Osteocyte (in vitro differentiated cells): ENCODE data around the gene EVI5L. TPM values are rescaled to one million over a fixed set of nuclear protein-coding genes. Genes with fewer than 3 reads are reported as not detected.

Experiments used
- DNase-seq: peaks from one replicate; pipeline ENCODE4 v3.0.0; 2021; ENCODE audit warnings: mixed read lengths; ENCODE audit not compliant: unreplicated experiment; ENCODE audit errors: extremely low spot score
- H3K27ac Mint-ChIP-seq: one replicate; pipeline ENCODE4 v1.8.0; 2021; ENCODE audit warnings: mild to moderate bottlenecking, mixed read lengths; ENCODE audit not compliant: unreplicated experiment
- H3K27me3 Mint-ChIP-seq: one replicate; pipeline ENCODE4 v1.8.0; 2021; ENCODE audit warnings: mixed read lengths; ENCODE audit not compliant: unreplicated experiment
- H3K36me3 Mint-ChIP-seq: one replicate; pipeline ENCODE4 v1.8.0; 2021; ENCODE audit warnings: mixed read lengths; ENCODE audit not compliant: unreplicated experiment
- H3K4me1 Mint-ChIP-seq: one replicate; pipeline ENCODE4 v1.8.0; 2021; ENCODE audit warnings: mixed read lengths; ENCODE audit not compliant: unreplicated experiment
- H3K4me3 Mint-ChIP-seq: one replicate; pipeline ENCODE4 v1.8.0; 2021; ENCODE audit warnings: mild to moderate bottlenecking, moderate library complexity, mixed read lengths; ENCODE audit not compliant: unreplicated experiment
- H3K9me3 Mint-ChIP-seq: one replicate; pipeline ENCODE4 v1.8.0; 2021; ENCODE audit warnings: mixed read lengths; ENCODE audit not compliant: unreplicated experiment
- CTCF ChIP-seq: fragments of 200-600 bp; sonication (generic); IDR thresholded peaks from 2 replicates; pipeline ENCODE4 v1.5.0; 2021; ENCODE audit warnings: antibody characterized with exemption, mild to moderate bottlenecking, moderate library complexity
- total RNA-seq: library from RNA; stranded (reverse); gene quantifications from 2 replicates; pipeline ENCODE4 v1.2.1, GENCODE V29; 2021

Gene EVI5L
- total RNA-seq, 1 donor from 2014 or later = 27.6 TPM

GRCh38 chr19:7870571-7871436 lies 40.8 kb downstream of the EVI5L start:
- Mint-ChIP-seq H3K27ac (peak overlapping the region; percentile 85), H3K36me3 (no peaks in the 10 kb centered on the region), H3K9me3 (no peaks in the 10 kb centered on the region), H3K27me3 (peaks cover 28% of the 10 kb centered on the region), H3K4me3 (peak overlapping the region; percentile 78), H3K4me1 (peaks cover 28% of the 10 kb centered on the region)
- no peak for TF ChIP-seq CTCF
- no peak for DNase-seq

GRCh38 chr19:7871437-7872305 lies 41.7 kb downstream of the EVI5L start:
- Mint-ChIP-seq H3K27ac (peak overlapping the region; percentile 85), H3K27me3 (peaks cover 34% of the 10 kb centered on the region)

GRCh38 chr19:7872306-7873204 lies 42.5 kb downstream of the EVI5L start:
- H3K4me3 Mint-ChIP-seq = peak overlapping the region; percentile 78
- no peaks in the 10 kb centered on the region for H3K9me3 Mint-ChIP-seq
- no peak for TF ChIP-seq CTCF
- H3K27me3 Mint-ChIP-seq = peaks cover 28% of the 10 kb centered on the region
- H3K4me1 Mint-ChIP-seq = peaks cover 31% of the 10 kb centered on the region
- H3K36me3 Mint-ChIP-seq = no peaks in the 10 kb centered on the region
- DNase-seq = no peak
- no peak overlapping the region for H3K27ac Mint-ChIP-seq

More at GRCh38 chr19:7871437-7872305, 41.7 kb downstream of the EVI5L start:
- peak; percentile 95 for DNase-seq
- peaks cover 28% of the 10 kb centered on the region for H3K4me1 Mint-ChIP-seq
- no peak for TF ChIP-seq CTCF
- peak overlapping the region; percentile 78 for H3K4me3 Mint-ChIP-seq
- no peaks in the 10 kb centered on the region for H3K36me3 Mint-ChIP-seq
- no peaks in the 10 kb centered on the region for H3K9me3 Mint-ChIP-seq

GRCh38 chr19:7873304-7874075 lies 43.5 kb downstream of the EVI5L start:
- no peak for TF ChIP-seq CTCF
- no peak for DNase-seq

More at GRCh38 chr19:7873304-7874075, 43.5 kb downstream of the EVI5L start:
- Mint-ChIP-seq H3K9me3 (no peaks in the 10 kb centered on the region), H3K27ac (no peak overlapping the region), H3K4me3 (peak overlapping the region; percentile 72), H3K4me1 (peaks cover 27% of the 10 kb centered on the region), H3K27me3 (peaks cover 27% of the 10 kb centered on the region), H3K36me3 (no peaks in the 10 kb centered on the region)
